ENCODE measurements around the gene MISP. TPM values are rescaled to one million over a fixed set of nuclear protein-coding genes. Genes with fewer than 3 reads are reported as not detected.

MISP gene
- total and polyA plus RNA-seq, 9 of the 15 experiments (the other 6 are each of a cell fraction or from before 2014, with no cell fraction given) = 0.04 to 0.29 (median 0.05) TPM; not detected in 5

- TF ChIP-seq FOXP4 (CRISPR knock-in tag; IDR thresholded peaks at IDR 0.05; ENCODE audit: borderline replicate concordance) (no peak), ZNF174 (CRISPR knock-in tag; IDR thresholded peaks at IDR 0.05) (no peak), ZNF668 (CRISPR knock-in tag; IDR thresholded peaks at IDR 0.05) (no peak), HLTF (IDR thresholded peaks at IDR 0.05) (no peak), ZFP91 (CRISPR knock-in tag; IDR thresholded peaks at IDR 0.05) (no peak), GTF2E2 (tag; IDR thresholded peaks at IDR 0.05) (no peak), ZNF318 (IDR thresholded peaks at IDR 0.05; ENCODE audit: borderline replicate concordance in 1 of 2, low read depth in 1 of 2) (no peak), ZNF780A (CRISPR knock-in tag; IDR thresholded peaks at IDR 0.05) (no peak), SPI1 (IDR thresholded peaks at IDR 0.05; ENCODE audit: borderline replicate concordance, low read depth, low read length) (no peak), ZNF57 (CRISPR knock-in tag; IDR thresholded peaks at IDR 0.05) (no peak), MCM5 (IDR thresholded peaks at IDR 0.05; ENCODE audit: low read depth) (no peak), ZNF3 (CRISPR knock-in tag; IDR thresholded peaks at IDR 0.05) (no peak), CBFA2T2 (conservative IDR thresholded peaks at IDR 0.05) (no peak)
Observed at GRCh38 chr19:725461-726089, 25.3 kb upstream of the MISP start (continued).
